Astrocyte (in vitro differentiated cells and primary cell): ENCODE measurements around the gene ATP2A2.

ENCODE experiments used
- EZH2 ChIP-seq: IDR thresholded peaks from 2 replicates; pipeline ENCODE4 v1.6.1; 2012; ENCODE audit warnings: mild to moderate bottlenecking, low read length, inconsistent platforms; ENCODE audit not compliant: insufficient read depth
- TF ChIP-seq, protein P1 (sequence below): IDR thresholded peaks from 2 replicates; pipeline ENCODE4 v1.5.1; 2011; ENCODE audit warnings: low read depth, mild to moderate bottlenecking, inconsistent platforms, low read length, moderate library complexity; ENCODE audit not compliant: insufficient read depth

DNA sequence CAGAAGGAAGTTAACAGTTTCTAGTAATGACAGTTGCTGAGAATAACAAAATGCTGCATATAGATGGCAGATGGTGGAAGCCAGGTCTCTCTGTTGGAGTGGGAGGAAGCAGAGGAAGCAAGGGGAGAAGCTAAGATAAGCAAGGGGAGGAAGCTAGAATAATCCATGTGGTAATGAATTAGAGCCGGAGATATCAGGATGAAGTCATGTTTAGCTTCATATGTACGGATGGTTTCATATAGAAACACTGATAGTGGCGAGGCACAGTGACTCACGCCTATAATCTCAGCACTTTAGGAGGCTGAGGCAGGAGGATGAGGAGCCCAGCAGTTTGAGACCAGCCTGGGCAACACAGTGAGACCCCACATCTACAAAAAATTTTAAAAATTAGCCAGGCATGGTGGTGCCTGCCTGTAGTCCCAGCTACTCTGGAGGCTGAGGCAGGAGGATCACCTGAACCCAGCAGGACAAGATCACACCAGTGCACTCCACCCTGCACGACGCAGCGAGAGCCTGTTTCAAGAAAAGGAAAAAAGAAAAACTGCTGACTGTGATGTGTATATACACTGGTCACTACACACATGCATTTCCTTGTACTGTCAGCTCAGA, 73.2 kb downstream of the ATP2A2 start:
- TF ChIP-seq, protein P1, sequence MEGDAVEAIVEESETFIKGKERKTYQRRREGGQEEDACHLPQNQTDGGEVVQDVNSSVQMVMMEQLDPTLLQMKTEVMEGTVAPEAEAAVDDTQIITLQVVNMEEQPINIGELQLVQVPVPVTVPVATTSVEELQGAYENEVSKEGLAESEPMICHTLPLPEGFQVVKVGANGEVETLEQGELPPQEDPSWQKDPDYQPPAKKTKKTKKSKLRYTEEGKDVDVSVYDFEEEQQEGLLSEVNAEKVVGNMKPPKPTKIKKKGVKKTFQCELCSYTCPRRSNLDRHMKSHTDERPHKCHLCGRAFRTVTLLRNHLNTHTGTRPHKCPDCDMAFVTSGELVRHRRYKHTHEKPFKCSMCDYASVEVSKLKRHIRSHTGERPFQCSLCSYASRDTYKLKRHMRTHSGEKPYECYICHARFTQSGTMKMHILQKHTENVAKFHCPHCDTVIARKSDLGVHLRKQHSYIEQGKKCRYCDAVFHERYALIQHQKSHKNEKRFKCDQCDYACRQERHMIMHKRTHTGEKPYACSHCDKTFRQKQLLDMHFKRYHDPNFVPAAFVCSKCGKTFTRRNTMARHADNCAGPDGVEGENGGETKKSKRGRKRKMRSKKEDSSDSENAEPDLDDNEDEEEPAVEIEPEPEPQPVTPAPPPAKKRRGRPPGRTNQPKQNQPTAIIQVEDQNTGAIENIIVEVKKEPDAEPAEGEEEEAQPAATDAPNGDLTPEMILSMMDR: no peak
- no peak for TF ChIP-seq EZH2
